ENCODE measurements around the gene ELP1.
"Not testable (repeated sequence)": the region's sequence is repeated elsewhere in the genome, so short reads cannot be mapped to it uniquely, and the experiment has no call there.

Gene ELP1

GRCh38 chr9:108924466-108924865, 9.5 kb downstream of the ELP1 start:
- DNase-seq (ENCODE audit: low read depth): no peak

- DNase-seq (ENCODE audit: low read depth): no peak
Observed at GRCh38 chr9:108921200-108921599, 12.7 kb downstream of the ELP1 start.

DNA sequence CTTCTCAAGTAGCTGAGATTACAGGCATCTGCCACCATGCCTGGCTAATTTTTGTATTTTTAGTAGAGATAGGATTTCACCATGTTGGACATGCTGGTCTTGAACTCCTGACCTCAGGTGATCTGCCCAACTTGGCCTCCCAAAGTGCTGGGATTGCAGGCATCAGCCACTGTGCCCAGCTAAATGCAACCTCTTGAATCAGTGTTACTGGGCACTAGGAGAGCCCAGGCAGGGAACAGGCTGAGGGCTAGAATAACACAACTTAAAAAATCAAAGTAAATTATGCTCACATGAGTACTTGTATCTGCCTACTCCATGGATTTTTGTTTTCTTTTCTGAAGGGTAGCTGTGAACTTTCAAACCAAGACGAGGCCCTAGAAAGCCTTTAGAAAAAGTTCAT, 13.5 kb downstream of the ELP1 start:
- not testable (repeated sequence) for DNase-seq (ENCODE audit: low read depth)

- DNase-seq (ENCODE audit: low read depth): no peak
Observed at GRCh38 chr9:108919517-108919916, 14.4 kb downstream of the ELP1 start.

- DNase-seq (ENCODE audit: low read depth): no peak
Observed at GRCh38 chr9:108913391-108913790, 20.5 kb downstream of the ELP1 start.

DNA sequence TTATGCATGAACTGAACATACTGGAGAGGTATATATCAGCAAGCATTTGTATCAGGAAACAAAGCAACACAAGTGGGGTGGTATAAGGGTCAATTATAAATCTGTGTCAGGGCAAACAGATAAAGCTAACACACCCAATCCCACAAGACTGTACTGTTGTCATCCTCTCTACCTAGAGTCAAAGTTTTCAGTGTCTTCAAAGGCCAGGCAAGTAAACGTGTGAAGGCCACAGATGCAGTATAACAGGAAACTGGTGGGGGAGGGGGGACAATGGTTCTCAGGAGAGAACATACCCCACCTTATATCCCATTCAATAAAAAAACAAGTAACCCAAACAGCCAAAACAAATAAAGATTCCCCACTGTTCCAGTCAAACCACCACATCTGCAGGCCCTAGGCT, 22.1 kb downstream of the ELP1 start:
- no peak for DNase-seq (ENCODE audit: low read depth)

- DNase-seq (ENCODE audit: low read depth): no peak
Observed at GRCh38 chr9:108910914-108911313, 23.0 kb downstream of the ELP1 start.

GRCh38 chr9:108910402-108910801, 23.5 kb downstream of the ELP1 start:
- DNase-seq (ENCODE audit: low read depth): no peak

DNA sequence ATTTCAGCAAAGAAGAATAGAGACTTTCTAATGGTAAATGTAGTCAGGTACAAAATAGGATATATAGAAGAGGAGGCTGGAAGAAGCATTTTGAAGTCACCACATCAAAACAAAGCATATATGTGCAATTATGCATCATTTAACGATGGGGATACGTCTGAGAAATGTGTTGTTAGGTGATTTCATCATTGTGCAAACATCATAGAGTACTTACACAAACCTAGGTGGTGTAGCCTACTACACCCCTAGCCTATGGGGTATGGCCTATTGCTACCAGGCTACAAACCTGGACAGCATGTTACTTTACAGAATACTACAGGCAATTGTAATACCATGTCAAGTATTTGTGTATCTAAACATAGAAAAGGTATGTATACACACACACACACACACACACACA, 28.4 kb downstream of the ELP1 start:
- DNase-seq (ENCODE audit: low read depth): no peak

DNA sequence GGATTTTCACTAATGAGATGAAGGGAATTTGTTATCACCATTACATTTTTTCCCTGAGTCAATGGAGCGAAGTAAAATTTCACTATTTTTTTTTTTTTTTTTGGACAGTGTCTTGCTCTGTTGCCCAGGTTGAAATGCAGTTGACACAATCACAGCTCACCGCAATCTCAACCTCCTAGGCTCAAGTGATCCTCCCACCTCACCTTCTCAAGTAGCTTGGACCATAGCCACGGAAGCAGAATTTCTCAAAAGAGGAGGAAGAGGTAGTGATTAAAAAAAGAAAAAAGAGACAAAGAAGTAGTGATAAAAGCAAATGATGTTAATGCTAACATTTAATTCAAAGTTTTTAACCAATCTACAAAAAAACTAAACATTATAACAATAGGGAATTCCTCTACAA, 29.8 kb downstream of the ELP1 start:
- DNase-seq (ENCODE audit: low read depth): no peak

DNA sequence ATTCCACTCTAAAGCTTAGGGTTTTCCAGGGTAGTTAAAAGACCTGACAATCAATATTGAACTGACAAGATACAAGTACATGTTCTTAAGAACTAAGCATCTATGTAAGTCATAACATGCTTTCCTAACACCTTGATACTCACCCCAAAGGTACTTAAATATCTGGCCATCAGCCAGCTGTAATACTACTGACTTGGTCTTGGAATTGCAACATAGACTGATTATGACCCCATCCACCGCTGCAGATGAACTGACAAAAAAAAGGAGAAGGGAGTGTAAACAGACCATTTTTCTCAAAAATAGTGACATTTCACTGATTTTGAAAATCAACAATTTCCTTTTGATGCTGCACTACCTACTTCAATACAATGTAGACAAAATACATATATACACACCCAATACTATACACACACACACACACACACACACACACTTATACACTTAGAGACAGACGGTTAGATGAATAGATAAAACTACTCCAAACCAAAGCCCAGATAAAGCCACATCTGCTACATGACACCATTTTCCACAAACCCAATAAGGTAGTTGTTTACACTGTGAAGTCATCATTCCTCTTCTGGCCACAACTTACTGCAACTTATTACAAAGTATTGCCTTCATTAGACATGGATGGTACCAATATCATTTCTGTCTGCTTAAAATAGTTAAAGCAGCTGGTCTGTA, 30.4 kb downstream of the ELP1 start:
- DNase-seq (ENCODE audit: low read depth): peak; percentile 2

- DNase-seq (ENCODE audit: low read depth): no peak
Observed at GRCh38 chr9:108900176-108900575, 33.7 kb downstream of the ELP1 start.

GRCh38 chr9:108899023-108899695, 34.8 kb downstream of the ELP1 start:
- not testable (repeated sequence) for DNase-seq (ENCODE audit: low read depth)

- DNase-seq (ENCODE audit: low read depth): no peak
Observed at GRCh38 chr9:108897324-108898096, 36.4 kb downstream of the ELP1 start.

GRCh38 chr9:108894225-108894997, 39.5 kb downstream of the ELP1 start:
- no peak for DNase-seq (ENCODE audit: low read depth)

- peak; percentile 31 for DNase-seq (ENCODE audit: low read depth)
Observed at GRCh38 chr9:108889649-108890067, 44.3 kb downstream of the ELP1 start.

DNA sequence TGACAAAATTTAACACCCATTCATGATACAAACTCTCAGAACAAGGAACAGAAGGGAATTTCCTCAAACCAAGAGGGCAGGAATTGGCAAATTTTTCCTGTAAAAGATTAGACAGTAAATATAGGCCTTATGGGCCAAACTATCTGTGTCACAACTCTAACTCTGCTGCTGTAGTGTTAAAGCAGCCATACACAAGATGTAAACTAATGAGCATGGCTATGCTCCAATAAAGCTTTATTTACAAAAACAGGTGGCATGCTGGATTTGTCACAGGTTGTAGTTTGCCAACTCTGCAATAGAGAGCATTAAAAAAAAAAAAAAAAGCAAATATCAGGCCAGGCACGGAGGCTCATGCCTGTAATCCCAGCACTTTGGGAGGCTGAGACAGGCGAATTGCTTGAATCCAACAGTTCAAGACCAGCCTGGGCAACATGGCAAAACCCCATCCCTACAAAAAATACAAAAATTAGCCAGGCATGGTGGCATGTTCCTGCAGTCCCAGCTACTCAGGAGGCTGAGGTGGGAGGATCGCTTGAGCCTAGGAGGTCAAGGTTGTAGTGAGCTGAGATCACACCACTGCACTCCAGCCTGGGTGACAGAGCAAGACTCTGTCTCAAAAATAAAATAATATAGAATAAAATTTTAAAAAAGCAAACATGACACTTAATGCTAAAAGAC, 47.2 kb downstream of the ELP1 start:
- not testable (repeated sequence) for DNase-seq (ENCODE audit: low read depth)

DNA sequence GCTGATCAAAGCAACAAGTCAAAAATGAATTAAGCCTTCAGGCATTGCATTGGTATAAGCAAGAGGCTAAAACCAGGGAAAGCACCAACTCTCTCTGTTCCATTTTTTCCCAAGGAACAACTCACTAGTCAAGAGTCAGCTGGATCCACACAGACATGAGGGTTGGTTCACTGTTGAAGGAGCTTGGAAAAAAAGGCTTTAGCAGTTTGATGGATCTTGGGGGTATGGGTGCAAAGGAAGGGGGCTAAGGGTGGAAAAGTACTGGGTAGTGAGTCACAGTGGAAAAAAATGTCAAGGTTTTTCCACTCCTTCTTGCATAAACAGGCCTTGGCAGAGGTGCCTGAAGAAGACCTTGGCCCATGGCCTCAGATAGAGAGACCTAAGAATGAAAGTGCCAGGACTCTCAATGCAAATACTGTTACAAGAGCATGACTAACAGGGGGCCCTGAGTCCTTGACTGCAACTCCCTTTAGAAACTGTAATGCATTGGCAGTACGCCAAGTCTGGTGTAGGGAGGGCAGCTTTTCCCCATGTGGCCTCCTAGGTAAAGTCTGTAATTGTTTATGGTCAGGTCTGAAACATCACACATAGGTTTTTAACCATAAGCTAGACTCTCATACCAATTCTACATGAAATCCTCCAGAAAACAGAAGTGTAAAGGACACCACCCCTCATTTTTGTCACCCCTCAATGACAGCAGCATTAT, 48.1 kb downstream of the ELP1 start:
- peak; percentile 57 for DNase-seq (ENCODE audit: low read depth)

- no peak for DNase-seq (ENCODE audit: low read depth)
Observed at GRCh38 chr9:108884701-108885100, 49.2 kb downstream of the ELP1 start.

- no peak for DNase-seq (ENCODE audit: low read depth)
Observed at GRCh38 chr9:108883085-108883484, 50.8 kb downstream of the ELP1 start.

All from EH (cell line).